Activated B cell treated with CpG ODN at 0.5 μM for 24 hours (primary cell): Measurements from ENCODE around the gene SKOR2. TPM values are rescaled to one million over a fixed set of nuclear protein-coding genes. Genes with fewer than 3 reads are reported as not detected.
A peak's percentile ranks its signal among the peaks of the same experiment; 100 is the strongest.

Experiments used
- ATAC-seq: fragments of 200-7000 bp; cut with Tn5 transposase; one replicate; pipeline ENCODE4 v1.10.0; 2021; ENCODE audit warnings: low read depth, mild to moderate bottlenecking, moderate library complexity
- CTCF ChIA-PET: fragments of 350-600 bp; sonication (Branson Sonifier 250); formaldehyde crosslinking; loops from one replicate; lab custom pipeline; 2021; ENCODE audit warnings: antibody characterized with exemption; lab: Charles Lee
- POLR2A ChIA-PET: fragments of 350-600 bp; sonication (Branson Sonifier 250); formaldehyde crosslinking; loops from one replicate; lab custom pipeline; 2021; ENCODE audit warnings: antibody characterized with exemption; lab: Charles Lee
- DNase-seq: peaks from one replicate; pipeline ENCODE4 v3.0.0; 2022
- H3K27ac Mint-ChIP-seq: one replicate; pipeline ENCODE4 v1.8.0; 2020; ENCODE audit warnings: mixed read lengths
- H3K27me3 Mint-ChIP-seq: one replicate; pipeline ENCODE4 v1.8.0; 2021; ENCODE audit warnings: mixed read lengths
- H3K36me3 Mint-ChIP-seq: one replicate; pipeline ENCODE4 v1.8.0; 2021; ENCODE audit warnings: low read depth, mixed read lengths
- H3K4me1 Mint-ChIP-seq: one replicate; pipeline ENCODE4 v1.8.0; 2021; ENCODE audit warnings: mixed read lengths
- H3K4me3 Mint-ChIP-seq: one replicate; pipeline ENCODE4 v1.8.0; 2020; ENCODE audit warnings: mild to moderate bottlenecking, mixed read lengths
- H3K9me3 Mint-ChIP-seq: one replicate; pipeline ENCODE4 v1.8.0; 2020; ENCODE audit warnings: mixed read lengths
- intact Hi-C: fragments of 100-400 bp; cut with micrococcal nuclease; formaldehyde crosslinking; loops from one replicate; pipeline ENCODE4 v1.15.1; 2024
- total RNA-seq: library from RNA; stranded (reverse); gene quantifications from 2 replicates; pipeline ENCODE4 v1.2.3, GENCODE V29; 2022
- TF ChIP-seq, protein P1 (sequence below): fragments of 200-600 bp; IDR thresholded peaks from one replicate; pipeline ENCODE4 v1.8.0; 2022; ENCODE audit warnings: antibody characterized with exemption, mild to moderate bottlenecking

Gene SKOR2
- total RNA-seq, 1 donor from 2014 or later: not detected

DNA sequence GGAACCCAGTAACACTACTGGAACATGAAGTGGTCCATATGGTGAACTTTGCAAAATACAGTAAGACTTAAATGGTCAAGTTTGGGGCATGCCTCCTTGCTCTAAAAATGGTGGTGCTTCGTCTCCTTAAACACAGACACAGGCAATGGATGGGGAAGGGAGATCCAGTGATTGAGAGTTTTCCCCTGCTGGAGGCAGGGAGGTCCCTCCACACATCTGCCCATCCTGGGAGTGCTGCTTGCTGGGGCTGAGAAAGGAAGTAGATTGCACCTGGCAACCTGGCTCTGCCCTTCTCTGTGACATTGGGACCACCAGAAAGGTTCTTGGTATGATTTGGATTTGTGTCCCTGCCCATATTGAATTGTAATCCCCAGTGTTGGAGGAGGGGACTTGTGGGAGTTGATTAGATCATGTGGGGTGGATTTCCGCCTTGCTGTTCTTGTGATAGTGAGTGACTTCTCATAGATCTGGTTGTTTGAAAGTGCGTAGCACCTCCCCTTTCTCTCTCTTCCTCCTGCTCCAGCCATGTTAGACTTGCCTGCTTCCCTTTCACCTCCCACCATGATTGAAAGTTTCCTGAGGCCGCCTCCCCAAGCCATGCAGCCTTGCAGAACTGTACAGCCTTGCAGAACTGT lies 35.4 kb upstream of the SKOR2 start:
- TF ChIP-seq, protein P1, sequence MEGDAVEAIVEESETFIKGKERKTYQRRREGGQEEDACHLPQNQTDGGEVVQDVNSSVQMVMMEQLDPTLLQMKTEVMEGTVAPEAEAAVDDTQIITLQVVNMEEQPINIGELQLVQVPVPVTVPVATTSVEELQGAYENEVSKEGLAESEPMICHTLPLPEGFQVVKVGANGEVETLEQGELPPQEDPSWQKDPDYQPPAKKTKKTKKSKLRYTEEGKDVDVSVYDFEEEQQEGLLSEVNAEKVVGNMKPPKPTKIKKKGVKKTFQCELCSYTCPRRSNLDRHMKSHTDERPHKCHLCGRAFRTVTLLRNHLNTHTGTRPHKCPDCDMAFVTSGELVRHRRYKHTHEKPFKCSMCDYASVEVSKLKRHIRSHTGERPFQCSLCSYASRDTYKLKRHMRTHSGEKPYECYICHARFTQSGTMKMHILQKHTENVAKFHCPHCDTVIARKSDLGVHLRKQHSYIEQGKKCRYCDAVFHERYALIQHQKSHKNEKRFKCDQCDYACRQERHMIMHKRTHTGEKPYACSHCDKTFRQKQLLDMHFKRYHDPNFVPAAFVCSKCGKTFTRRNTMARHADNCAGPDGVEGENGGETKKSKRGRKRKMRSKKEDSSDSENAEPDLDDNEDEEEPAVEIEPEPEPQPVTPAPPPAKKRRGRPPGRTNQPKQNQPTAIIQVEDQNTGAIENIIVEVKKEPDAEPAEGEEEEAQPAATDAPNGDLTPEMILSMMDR: no peak
- Mint-ChIP-seq H3K36me3 (no peaks in the 10 kb centered on the region), H3K27me3 (peaks cover 15% of the 10 kb centered on the region), H3K9me3 (peaks cover 8% of the 10 kb centered on the region), H3K4me1 (peaks cover 16% of the 10 kb centered on the region), H3K27ac (no peak overlapping the region), H3K4me3 (no peak overlapping the region)
- CTCF ChIA-PET: no interaction called here
- no peak for DNase-seq
- ATAC-seq: no peak
- intact Hi-C loops: no loop called here
- POLR2A ChIA-PET: no interaction called here

- intact Hi-C loops: no loop called here
- H3K9me3 Mint-ChIP-seq: peaks cover 8% of the 10 kb centered on the region
- CTCF ChIA-PET: no interaction called here
Observed at GRCh38 chr18:47285456-47285855, 34.0 kb upstream of the SKOR2 start.

GRCh38 chr18:47284721-47285395 lies 33.4 kb upstream of the SKOR2 start:
- Mint-ChIP-seq H3K36me3 (no peaks in the 10 kb centered on the region), H3K4me1 (peaks cover 16% of the 10 kb centered on the region), H3K27ac (no peak overlapping the region), H3K27me3 (peaks cover 8% of the 10 kb centered on the region), H3K4me3 (no peak overlapping the region), H3K9me3 (peaks cover 8% of the 10 kb centered on the region)
- DNase-seq (no peak), ATAC-seq (peak; percentile 18)
- intact Hi-C loops: no loop called here
- ChIA-PET POLR2A (no interaction called here), CTCF (no interaction called here)
- TF ChIP-seq, protein P1: no peak

More at GRCh38 chr18:47285456-47285855, 34.0 kb upstream of the SKOR2 start:
- DNase-seq: no peak
- H3K4me3 Mint-ChIP-seq: no peak overlapping the region
- no peaks in the 10 kb centered on the region for H3K36me3 Mint-ChIP-seq
- POLR2A ChIA-PET: no interaction called here
- peaks cover 16% of the 10 kb centered on the region for H3K4me1 Mint-ChIP-seq
- TF ChIP-seq, protein P1: no peak
- peaks cover 11% of the 10 kb centered on the region for H3K27me3 Mint-ChIP-seq
- H3K27ac Mint-ChIP-seq: no peak overlapping the region
- ATAC-seq: no peak

GRCh38 chr18:47283476-47283875 lies 32.0 kb upstream of the SKOR2 start:
- DNase-seq: no peak
- no peaks in the 10 kb centered on the region for H3K36me3 Mint-ChIP-seq
- no peak overlapping the region for H3K4me3 Mint-ChIP-seq
- H3K27ac Mint-ChIP-seq: no peak overlapping the region
- intact Hi-C loops: no loop called here
- peaks cover 16% of the 10 kb centered on the region for H3K4me1 Mint-ChIP-seq
- ChIA-PET CTCF (no interaction called here), POLR2A (no interaction called here)
- peaks cover 8% of the 10 kb centered on the region for H3K9me3 Mint-ChIP-seq
- TF ChIP-seq, protein P1: no peak
- peaks cover 3% of the 10 kb centered on the region for H3K27me3 Mint-ChIP-seq
- ATAC-seq: no peak

DNA sequence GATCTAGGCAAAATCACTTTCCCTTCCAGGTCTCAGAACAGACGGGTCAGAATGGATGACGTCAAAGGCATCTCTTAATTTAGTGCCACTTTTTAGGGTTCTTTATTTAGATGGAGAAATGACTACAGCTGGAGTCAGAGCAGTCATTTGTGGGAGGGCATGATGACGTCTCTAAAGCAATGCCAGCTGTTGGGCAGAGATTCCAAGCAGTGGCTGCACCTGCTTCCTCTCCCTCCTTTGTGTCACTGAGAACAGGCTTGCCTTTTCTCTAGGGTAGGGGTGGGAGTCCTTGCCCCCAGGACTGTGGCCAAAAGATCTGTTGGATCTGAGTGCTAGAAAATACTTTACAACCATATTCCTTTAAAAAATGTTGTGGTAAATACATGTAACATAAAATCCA lies 28.7 kb upstream of the SKOR2 start:
- Mint-ChIP-seq H3K27me3 (peaks cover 9% of the 10 kb centered on the region), H3K9me3 (no peaks in the 10 kb centered on the region), H3K4me1 (peaks cover 12% of the 10 kb centered on the region), H3K27ac (no peak overlapping the region), H3K4me3 (no peak overlapping the region), H3K36me3 (no peaks in the 10 kb centered on the region)
- intact Hi-C loops: no loop called here
- ATAC-seq (no peak), DNase-seq (no peak)
- ChIA-PET POLR2A (no interaction called here), CTCF (no interaction called here)
- TF ChIP-seq, protein P1: no peak
